HG02981 (cell line): ENCODE data around the gene RAP1GAP2.
"Not testable (repeated sequence)": the region's sequence is repeated elsewhere in the genome, so short reads cannot be mapped to it uniquely, and the experiment has no call there.

Experiments used
- ATAC-seq: cut with Tn5 transposase; IDR thresholded peaks from one replicate; pipeline ENCODE4 v1.9.1; 2021; ENCODE audit warnings: mild to moderate bottlenecking, moderate library complexity; ENCODE audit not compliant: unreplicated experiment

RAP1GAP2 gene

DNA sequence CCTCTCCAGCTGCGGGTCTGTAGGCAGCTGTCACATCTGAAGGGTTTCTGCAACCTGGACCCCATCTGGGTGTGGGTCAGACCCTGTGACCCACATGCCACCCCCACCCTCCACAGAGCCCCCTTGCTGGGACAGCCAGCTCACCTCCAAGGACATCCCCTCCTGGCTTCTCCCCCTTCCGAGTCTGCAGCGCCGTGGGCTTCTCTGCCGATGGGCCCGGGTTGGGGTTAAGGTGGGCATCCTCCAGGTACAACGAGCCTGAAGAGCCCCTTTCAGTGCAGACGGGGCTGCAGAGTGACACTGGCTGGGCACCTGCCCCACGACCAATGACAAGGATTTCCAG lies 238.3 kb downstream of the RAP1GAP2 start:
- no peak for ATAC-seq

- ATAC-seq, result no peak
Measured at GRCh38 chr17:3035256-3035967, 239.2 kb downstream of the RAP1GAP2 start.

GRCh38 chr17:3035968-3036280 lies 239.7 kb downstream of the RAP1GAP2 start:
- ATAC-seq, result no peak

DNA sequence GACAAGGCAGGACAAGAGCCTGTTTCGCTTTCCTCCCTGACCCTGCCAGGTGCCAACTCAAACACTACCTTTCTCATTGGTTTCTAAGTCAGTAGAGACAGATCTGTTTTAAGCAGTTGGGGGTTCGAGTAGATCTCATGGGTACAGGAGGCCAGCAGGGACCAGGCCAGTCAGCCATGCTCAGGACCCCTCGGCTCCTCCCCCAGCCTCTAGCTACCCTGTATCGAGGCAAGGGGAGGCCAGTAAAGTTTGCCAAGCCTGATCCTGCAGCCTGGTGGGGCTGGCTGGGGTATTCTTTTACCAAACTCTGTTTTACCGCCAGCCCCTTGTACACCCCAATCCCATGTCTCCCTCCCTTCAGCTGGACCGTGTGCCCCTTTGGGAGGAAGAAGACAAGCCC lies 240.6 kb downstream of the RAP1GAP2 start:
- no peak for ATAC-seq

DNA sequence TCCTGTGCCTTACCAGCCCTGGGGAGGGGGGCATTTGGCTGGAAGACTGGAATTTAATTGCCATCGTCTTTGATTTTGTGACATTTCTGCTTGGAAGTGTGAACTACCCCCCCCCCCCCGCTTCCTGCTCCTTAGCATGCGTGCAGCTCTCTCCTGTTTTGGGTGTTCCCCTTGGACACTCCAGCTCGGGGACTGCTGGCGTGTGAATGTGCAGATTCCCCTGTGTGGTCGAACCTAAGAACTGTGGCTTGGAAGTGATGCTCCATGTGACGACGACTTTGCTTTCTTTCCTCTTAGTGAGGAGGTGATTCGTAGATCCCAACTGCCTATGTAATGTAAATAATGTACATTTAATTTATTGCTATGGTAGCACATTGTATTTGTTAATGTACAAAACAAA lies 241.0 kb downstream of the RAP1GAP2 start:
- no peak for ATAC-seq

DNA sequence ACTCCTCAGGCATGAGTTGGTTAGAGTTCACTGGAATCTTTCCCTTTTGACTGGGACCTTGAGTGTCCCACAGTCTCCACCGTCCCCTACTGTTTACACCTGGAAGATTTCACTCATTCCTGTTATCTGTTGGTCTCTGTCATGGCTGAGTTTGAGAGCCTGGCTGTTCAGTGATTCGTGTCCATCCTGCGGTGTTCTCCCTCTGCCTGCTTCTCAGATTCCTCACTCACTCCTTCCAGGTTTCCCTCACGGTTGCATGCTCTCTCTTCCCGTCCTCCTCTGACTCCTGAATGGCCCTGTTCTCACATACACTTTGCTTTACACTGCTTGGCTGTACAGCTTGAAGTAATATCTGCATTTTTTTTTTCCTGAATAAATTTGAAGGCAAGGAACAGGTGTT lies 242.7 kb downstream of the RAP1GAP2 start:
- no peak for ATAC-seq

- no peak for ATAC-seq
Measured at GRCh38 chr17:3039736-3040135, 243.5 kb downstream of the RAP1GAP2 start.

DNA sequence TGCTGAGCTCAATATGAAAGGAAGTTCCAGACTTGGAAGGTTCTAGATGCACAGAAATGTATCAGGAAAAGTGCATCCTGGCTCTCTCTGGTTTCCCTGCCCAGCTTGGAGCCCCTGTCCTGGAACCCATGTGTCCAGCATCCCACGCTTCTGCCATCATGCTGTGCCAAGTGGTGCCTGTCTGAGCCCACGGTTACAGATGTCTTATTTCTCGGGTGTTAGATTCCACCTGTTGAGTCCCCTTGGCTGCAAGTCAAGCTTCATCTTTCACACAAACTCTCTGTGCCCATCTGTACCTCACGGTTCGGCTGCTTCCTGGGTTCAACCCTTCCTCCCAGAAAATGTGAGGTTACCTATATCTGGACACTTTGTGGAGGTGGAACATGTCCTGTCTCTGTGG lies 244.6 kb downstream of the RAP1GAP2 start:
- ATAC-seq, result no peak

- no peak for ATAC-seq
Measured at GRCh38 chr17:3043737-3044365, 247.6 kb downstream of the RAP1GAP2 start.

DNA sequence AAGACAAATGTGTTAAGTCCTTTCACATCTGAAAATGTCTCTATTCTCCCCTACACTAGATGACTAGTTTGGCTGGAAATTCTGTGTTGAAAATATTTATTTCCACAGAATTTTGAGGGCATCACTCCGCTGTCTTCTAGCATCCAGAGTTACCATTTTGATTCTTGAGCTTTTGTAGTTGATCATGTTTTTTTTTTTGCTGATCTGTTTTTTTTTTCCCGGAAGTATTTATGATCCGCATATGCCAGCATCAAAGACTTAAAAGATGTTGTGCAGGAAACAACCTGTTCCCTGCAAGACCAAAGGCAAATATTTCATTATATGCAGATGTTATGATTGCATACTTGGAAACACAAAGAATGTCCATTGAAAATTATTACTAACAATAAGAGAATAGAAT lies 250.5 kb downstream of the RAP1GAP2 start:
- ATAC-seq, result no peak

GRCh38 chr17:3048727-3049471 lies 252.7 kb downstream of the RAP1GAP2 start:
- peak; percentile 94 for ATAC-seq

DNA sequence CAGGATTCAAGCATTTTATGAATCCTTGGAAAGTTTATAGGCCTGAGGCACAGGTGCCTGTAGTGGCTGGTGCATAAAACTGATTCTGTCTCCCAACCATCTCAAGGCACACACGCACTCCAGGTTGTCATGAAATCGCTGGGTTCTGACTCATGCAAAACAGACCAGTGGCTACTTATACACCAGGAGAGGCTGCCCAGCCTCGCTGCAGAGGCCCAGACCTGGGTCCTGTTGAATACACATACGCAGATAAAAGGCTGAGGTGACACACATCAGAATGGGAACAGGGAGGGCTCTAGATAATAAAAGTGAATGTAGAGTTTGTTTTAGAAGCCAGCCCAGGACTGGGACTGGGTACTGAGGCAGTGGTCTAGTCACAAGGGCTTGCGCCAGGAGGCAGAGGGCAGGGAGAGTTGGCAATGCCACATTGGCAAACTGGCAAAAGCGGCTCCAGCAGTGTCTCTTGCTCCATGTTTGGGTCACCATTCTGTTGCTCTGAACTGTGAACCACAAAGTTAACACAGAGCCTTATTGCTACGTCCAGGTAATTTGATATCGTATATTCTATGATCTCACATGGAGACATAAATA lies 253.6 kb downstream of the RAP1GAP2 start:
- ATAC-seq, result no peak

DNA sequence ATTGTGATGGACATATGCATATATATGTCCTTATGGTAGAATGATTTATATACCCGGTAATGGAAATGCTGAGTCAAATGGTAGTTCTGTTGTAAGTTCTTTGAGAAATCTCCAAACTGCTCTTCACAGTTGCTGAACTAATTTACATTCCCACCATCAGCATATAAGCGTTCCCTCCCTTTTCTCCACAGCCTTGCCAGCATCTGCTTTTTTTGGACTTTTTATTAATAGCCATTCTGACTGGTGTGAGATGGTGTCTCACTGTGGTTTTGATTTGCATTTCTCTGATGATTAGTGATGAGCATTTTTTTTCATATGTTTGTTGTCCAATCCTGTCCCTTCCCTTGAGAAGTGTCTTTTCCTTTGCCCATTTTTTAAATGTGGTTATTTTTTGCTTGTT lies 258.6 kb downstream of the RAP1GAP2 start:
- not testable (repeated sequence) for ATAC-seq

DNA sequence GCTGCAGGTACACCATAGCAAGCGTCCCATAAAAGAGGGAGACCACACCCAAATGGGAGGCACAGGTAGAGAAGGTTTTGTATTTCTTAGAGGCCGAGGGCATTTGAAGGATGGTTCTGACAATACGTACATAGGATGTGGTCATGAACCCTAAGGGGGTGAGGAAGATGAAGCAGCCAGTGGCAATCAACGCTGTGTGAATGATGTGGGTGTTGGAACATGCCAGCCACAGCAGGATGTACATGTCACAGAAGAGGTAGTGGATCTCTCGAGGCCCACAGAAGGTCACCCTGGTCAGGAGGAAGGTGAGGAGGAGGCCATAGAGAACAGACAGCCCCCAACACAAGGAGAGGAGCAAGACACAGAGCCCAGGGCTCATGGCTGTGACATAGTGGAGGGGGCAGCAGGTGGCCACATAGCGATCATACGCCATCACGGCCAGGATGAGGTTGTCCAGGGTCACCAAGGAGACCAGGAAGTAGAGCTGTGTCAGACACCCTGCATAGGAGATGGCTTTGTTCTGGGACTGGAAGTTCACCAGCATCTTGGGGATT lies 266.7 kb downstream of the RAP1GAP2 start:
- not testable (repeated sequence) for ATAC-seq

GRCh38 chr17:3063507-3063906 lies 267.3 kb downstream of the RAP1GAP2 start, which contains the start of gene OR1D5:
TSS of gene OR1D5 (minus strand) at chr17:3063607. CDS start at chr17:3063607, 0 bp downstream.
- ATAC-seq, result not testable (repeated sequence)

GRCh38 chr17:3065192-3065591 lies 269.0 kb downstream of the RAP1GAP2 start:
- ATAC-seq, result not testable (repeated sequence)

- not testable (repeated sequence) for ATAC-seq
Measured at GRCh38 chr17:3073850-3074249, 277.6 kb downstream of the RAP1GAP2 start.
